Effector CD8-positive, alpha-beta T cell (primary cell): Measurements from ENCODE around the gene UGT1A6.

ENCODE experiments used
- DNase-seq: peaks from one replicate; lab custom pipeline; 2025; lab: John Stamatoyannopoulos, UW

The UGT1A6 gene

DNA sequence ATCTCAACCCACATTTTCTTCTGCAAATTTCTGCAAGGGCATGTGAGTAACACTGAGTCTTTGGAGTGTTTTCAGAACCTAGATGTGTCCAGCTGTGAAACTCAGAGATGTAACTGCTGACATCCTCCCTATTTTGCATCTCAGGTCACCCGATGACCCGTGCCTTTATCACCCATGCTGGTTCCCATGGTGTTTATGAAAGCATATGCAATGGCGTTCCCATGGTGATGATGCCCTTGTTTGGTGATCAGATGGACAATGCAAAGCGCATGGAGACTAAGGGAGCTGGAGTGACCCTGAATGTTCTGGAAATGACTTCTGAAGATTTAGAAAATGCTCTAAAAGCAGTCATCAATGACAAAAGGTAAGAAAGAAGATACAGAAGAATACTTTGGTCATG, 75.4 kb downstream of the UGT1A6 start:
- DNase-seq, result no peak

GRCh38 chr2:233769260-233769659, 76.6 kb downstream of the UGT1A6 start:
- DNase-seq, result no peak

DNA sequence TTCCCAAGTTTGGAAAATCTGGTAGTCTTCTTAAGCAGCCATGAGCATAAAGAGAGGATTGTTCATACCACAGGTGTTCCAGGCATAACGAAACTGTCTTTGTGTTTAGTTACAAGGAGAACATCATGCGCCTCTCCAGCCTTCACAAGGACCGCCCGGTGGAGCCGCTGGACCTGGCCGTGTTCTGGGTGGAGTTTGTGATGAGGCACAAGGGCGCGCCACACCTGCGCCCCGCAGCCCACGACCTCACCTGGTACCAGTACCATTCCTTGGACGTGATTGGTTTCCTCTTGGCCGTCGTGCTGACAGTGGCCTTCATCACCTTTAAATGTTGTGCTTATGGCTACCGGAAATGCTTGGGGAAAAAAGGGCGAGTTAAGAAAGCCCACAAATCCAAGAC, 79.5 kb downstream of the UGT1A6 start:
- DNase-seq, result no peak

DNA sequence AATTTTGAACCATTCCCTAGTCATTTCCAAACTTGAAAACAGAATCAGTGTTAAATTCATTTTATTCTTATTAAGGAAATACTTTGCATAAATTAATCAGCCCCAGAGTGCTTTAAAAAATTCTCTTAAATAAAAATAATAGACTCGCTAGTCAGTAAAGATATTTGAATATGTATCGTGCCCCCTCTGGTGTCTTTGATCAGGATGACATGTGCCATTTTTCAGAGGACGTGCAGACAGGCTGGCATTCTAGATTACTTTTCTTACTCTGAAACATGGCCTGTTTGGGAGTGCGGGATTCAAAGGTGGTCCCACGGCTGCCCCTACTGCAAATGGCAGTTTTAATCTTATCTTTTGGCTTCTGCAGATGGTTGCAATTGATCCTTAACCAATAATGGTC, 79.9 kb downstream of the UGT1A6 start:
- no peak for DNase-seq

DNA sequence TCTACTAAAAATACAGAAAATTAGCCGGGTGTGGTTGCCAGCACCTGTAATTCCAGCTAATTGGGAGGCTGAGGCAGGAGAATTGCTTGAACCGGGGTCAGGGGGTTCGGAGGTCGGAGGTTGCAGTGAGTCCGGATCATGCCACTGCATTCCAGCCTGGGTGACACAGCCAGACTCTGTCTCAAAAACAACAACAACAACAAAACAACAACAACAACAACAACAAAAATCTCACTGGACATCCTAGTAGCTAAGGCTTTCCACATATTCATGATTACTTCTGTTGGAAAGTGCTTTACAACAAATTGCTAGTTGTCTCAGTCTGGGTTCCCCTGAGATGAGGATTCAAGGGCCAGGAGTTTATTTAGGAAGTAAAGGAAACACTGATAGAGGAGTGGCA, 81.2 kb downstream of the UGT1A6 start:
- no peak for DNase-seq

DNA sequence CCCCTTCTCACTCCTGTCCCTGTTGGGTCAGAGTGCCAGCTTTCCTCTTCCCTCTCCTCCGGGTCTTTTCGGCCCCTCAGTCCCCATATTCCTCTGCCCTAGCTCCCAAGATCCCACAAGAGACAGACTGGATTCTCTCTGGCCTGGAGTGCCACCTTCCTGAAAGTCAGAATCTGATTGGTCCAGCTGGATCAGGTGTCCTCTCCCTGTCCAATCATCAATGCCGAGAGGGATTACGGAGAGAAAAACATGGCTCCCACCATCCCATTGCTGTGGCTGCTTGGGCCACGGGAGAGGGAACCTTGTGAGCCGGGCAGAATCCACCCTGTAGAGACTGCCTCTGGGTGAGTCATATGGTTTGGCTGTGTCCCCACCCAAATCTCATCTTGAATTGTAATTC, 82.7 kb downstream of the UGT1A6 start:
- DNase-seq, result no peak

DNA sequence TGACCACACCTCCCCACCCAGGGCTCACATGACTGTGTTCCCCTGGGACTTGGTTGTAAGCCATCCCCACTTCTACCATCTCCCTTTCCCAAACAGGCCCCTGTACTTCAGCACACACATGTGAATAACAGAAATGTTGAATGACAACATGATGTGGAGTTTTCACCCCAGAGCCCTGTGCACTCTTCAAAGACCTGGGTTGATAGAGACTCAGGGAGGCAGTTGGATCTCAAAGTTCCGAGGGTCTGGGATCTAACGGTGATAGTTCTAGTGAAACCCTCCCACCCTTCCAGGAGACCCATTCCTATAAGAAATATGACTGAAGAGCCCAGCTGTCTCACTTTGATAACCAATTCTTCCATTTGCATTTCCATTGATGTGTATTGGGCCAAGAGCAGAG, 85.3 kb downstream of the UGT1A6 start, which contains the start of gene MROH2A:
Gene MROH2A (plus strand): TSS at position 301 of the 400 bp plus-strand sequence. CDS start 1,029 bp downstream, outside the sequence.
- no peak for DNase-seq

- no peak for DNase-seq
Observed at GRCh38 chr2:233779722-233780121, 87.0 kb downstream of the UGT1A6 start.

DNA sequence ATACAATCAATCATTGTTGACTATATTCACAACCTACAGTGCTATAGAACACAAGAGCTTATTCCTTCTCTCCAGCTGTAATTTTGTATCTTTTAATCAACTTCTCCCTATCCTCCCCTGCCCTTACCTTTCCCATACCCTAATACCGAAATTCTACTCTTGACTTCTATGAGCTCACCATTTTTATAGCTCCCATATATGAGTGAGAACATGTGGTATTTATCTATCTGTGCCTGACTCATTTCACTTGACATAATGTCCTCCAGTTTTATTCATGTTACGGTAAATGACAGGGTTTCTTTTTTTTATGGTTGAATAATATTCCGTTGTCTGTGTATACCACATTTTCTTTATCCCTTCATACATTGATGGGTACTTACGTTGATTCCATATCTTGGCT, 88.1 kb downstream of the UGT1A6 start:
- DNase-seq, result no peak

- DNase-seq, result no peak
Observed at GRCh38 chr2:233789554-233789953, 96.9 kb downstream of the UGT1A6 start.

DNA sequence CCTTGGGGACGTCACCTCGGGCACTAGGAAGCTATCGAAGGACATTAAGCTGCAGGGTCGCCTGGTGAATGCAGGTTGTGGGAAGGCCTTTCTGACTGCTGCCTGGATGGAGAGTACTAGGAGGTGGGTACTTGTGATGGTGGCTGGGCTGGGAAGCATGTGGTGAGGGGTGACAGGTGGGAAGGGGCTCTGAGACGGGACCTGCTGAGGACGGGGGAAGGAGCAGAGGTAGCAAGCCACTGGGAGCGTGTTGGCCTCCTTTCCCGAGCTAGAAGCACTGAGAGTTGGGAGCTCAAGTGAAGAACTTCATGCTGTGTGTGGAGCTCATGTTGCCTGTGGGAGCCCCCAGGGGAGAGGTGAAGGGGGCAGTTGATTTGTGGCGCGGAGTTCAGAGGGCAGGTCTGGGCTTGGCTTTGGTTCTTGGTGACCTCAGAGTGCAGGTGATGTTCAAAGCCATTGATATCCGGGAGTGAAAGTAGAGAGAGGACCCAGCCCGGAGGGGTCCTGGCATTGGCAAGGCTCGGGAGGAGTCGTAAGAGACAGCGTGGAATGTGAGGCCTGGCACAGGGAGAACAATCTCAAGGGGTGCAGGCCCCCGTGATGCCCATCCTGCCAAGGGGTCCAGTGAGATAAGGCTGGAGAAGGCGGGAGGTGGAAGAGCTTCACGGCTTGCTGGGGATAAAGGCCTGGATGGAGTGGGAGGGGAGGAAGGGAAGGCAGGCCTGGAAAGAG, 98.6 kb downstream of the UGT1A6 start:
- DNase-seq, result no peak

- DNase-seq, result no peak
Observed at GRCh38 chr2:233791883-233792329, 99.2 kb downstream of the UGT1A6 start.

DNA sequence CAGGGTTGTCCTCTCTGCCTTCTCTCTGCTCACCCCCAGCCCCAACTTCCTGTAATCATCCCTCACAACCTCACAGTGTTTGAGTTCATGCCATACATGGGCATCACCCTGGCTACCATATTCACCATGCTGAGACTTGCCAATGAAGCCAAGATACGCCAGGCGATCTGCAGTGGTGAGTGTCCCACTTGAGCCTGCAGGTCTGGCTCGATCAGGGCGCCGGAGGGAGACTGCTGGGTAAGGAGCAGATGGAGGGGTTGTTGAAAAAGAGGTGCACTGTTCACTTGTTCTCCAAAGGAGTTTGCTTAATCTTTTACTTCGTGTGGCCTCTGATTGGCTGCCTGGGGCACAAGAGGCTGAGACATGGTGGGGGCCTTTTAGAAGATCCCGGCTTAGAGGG, 100.0 kb downstream of the UGT1A6 start:
- DNase-seq, result no peak

GRCh38 chr2:233793465-233794127, 100.9 kb downstream of the UGT1A6 start:
- DNase-seq, result no peak

GRCh38 chr2:233794128-233794658, 101.5 kb downstream of the UGT1A6 start:
- DNase-seq, result no peak

- no peak for DNase-seq
Observed at GRCh38 chr2:233795735-233796171, 103.1 kb downstream of the UGT1A6 start.

- no peak for DNase-seq
Observed at GRCh38 chr2:233796254-233796653, 103.6 kb downstream of the UGT1A6 start.

DNA sequence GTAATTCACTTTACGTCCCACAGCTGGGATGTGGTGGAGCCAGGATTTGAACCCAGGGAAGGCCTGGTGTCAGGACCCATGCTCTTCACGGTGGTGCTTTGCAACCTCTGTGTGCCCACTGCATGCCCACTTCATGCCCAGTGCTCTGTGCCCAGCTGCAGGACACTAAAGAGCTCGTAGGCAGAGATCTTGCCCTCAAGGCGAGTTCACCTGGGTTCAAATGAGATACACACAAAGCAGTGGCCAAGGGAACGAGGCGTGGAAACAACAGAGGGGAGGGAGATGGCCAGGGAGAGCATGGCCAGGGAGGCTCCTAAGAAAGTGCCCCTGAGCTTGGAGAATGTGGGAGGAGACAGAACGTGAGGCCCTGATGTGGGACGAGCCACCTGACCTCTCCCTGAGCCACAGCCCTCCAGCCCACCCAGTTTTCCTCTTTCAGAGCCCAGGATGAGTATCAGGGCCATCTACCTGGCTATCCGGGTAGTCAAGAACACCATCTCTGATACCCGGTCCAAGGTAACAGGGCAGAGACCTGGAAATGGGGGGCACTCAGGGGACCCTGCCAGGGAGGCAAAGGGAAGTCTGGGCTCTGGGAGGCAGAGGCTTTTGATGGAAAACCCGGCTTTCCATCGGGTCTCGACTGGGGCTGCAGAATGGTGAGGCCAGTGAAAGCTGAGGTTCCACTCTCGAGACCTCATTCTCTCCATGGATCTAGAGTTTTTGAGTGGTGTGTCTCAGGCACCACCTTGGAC, 105.8 kb downstream of the UGT1A6 start:
- DNase-seq, result no peak

GRCh38 chr2:233799087-233799665, 106.5 kb downstream of the UGT1A6 start:
- no peak for DNase-seq

- DNase-seq, result no peak
Observed at GRCh38 chr2:233799716-233800115, 107.0 kb downstream of the UGT1A6 start.

DNA sequence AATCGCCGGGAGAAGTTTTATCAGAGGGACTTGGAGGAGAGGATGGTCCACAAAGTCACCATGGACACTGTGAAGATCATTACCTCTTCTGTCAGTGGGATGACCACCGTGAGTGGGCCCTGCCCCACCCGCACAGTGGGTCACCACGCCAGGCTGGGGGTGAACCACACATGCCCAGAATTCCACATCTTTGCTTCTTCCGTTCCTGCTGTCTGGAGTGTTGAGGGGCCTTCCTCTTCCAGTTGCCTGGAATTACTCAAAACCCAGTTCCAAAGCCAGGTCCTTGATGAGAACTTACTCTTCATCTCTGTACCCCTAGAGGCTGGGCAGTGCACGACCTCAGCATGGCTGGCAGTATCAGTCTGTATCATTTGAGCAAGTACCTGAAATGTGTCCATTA, 107.5 kb downstream of the UGT1A6 start:
- DNase-seq, result no peak
